HepG2 (cell line): ENCODE results near the gene ARHGAP26. TPM values are rescaled to one million over a fixed set of nuclear protein-coding genes. Genes with fewer than 3 reads are reported as not detected.

Source experiments
- ATM ChIP-seq: fragments of 450-650 bp; IDR thresholded peaks from 2 replicates; pipeline ENCODE4 v1.7.1; 2017; ENCODE audit warnings: mild to moderate bottlenecking, borderline replicate concordance
- CHD4 ChIP-seq: fragments of 200-600 bp; sonication (generic); IDR thresholded peaks from 2 replicates; pipeline ENCODE4 v1.7.0; 2017; ENCODE audit warnings: mild to moderate bottlenecking, low read length, borderline replicate concordance
- GTF2F1 ChIP-seq: fragments of 150-350 bp; IDR thresholded peaks from 2 replicates; pipeline ENCODE4 v1.6.1; 2014; ENCODE audit warnings: low read length
- HIC2 ChIP-seq: sonication (generic); formaldehyde crosslinking; IDR thresholded peaks from 2 replicates; pipeline ENCODE4 v1.9.0; 2022; ENCODE audit warnings: low read depth, missing genetic modification reagents
- HMG20B ChIP-seq: conservative IDR thresholded peaks from 2 replicates; pipeline ENCODE4 v1.6.1; 2016; ENCODE audit warnings: missing genetic modification reagents, missing compliant biosample characterization
- MAF1 ChIP-seq: sonication (generic); formaldehyde crosslinking; IDR thresholded peaks from 2 replicates; pipeline ENCODE4 v1.5.0; 2020; ENCODE audit warnings: missing genetic modification reagents, borderline replicate concordance
- MATR3 ChIP-seq: sonication (generic); formaldehyde crosslinking; IDR thresholded peaks from 2 replicates; pipeline ENCODE4 v1.4.0; 2020; ENCODE audit warnings: missing genetic modification reagents
- NCOR1 ChIP-seq: fragments of 200-600 bp; sonication (generic); IDR thresholded peaks from 2 replicates; pipeline ENCODE4 v1.7.0; 2017; ENCODE audit warnings: antibody characterized with exemption, low read length, borderline replicate concordance
- NR2F6 ChIP-seq, 2 experiments: IDR thresholded peaks; 2 replicates each; pipeline ENCODE4 v1.6.1; 2016; ENCODE audit warnings: antibody characterized with exemption in 1 of 2, mild to moderate bottlenecking in 1 of 2
- PLRG1 ChIP-seq: fragments of 450-650 bp; conservative IDR thresholded peaks from 2 replicates; pipeline ENCODE4 v1.6.1; 2016
- REST ChIP-seq, 2 experiments: IDR thresholded peaks; 2 replicates each; pipeline ENCODE4 v1.6.1; 2011 to 2012; ENCODE audit warnings: low read length in 2 of 2, borderline replicate concordance in 1 of 2, low read depth in 1 of 2, mild to moderate bottlenecking in 1 of 2, moderate library complexity in 1 of 2
- TBP ChIP-seq: sonication (generic); formaldehyde crosslinking; IDR thresholded peaks from 2 replicates; pipeline ENCODE4 v1.5.0; 2020; ENCODE audit warnings: missing genetic modification reagents
- TEAD2 ChIP-seq: sonication (generic); formaldehyde crosslinking; IDR thresholded peaks from 2 replicates; pipeline ENCODE4 v1.9.0; 2021; ENCODE audit warnings: missing genetic modification reagents
- TGIF2 ChIP-seq: IDR thresholded peaks from 2 replicates; pipeline ENCODE4 v1.6.1; 2016; ENCODE audit warnings: control low read depth, missing compliant biosample characterization
- ZNF263 ChIP-seq: sonication (generic); formaldehyde crosslinking; IDR thresholded peaks from 2 replicates; pipeline ENCODE4 v1.4.0; 2020; ENCODE audit warnings: missing genetic modification reagents
- ZNF570 ChIP-seq: sonication (generic); formaldehyde crosslinking; IDR thresholded peaks from 2 replicates; pipeline ENCODE4 v1.4.0; 2020; ENCODE audit warnings: mild to moderate bottlenecking, missing genetic modification reagents, borderline replicate concordance
- ZNF597 ChIP-seq: sonication (generic); formaldehyde crosslinking; IDR thresholded peaks from 2 replicates; pipeline ENCODE4 v1.5.0; 2020; ENCODE audit warnings: missing genetic modification reagents
- ZNF724P ChIP-seq: sonication (generic); formaldehyde crosslinking; IDR thresholded peaks from 2 replicates; pipeline ENCODE4 v1.8.0; 2022; ENCODE audit warnings: missing genetic modification reagents, borderline replicate concordance
- ZNF782 ChIP-seq: sonication (generic); formaldehyde crosslinking; IDR thresholded peaks from 2 replicates; pipeline ENCODE4 v1.4.0; 2020; ENCODE audit warnings: missing genetic modification reagents, mild to moderate bottlenecking, borderline replicate concordance
- ZNF790 ChIP-seq: sonication (generic); formaldehyde crosslinking; IDR thresholded peaks from 2 replicates; pipeline ENCODE4 v1.8.0; 2022; ENCODE audit warnings: missing genetic modification reagents, mild to moderate bottlenecking, borderline replicate concordance
- ZNF816 ChIP-seq: sonication (generic); formaldehyde crosslinking; IDR thresholded peaks from 2 replicates; pipeline ENCODE4 v1.8.0; 2022; ENCODE audit warnings: missing genetic modification reagents, mild to moderate bottlenecking, borderline replicate concordance
- polyA plus RNA-seq, 8 experiments: library from polyadenylated mRNA; depleted of rRNA in 3 of 8; stranded (reverse) in 7 of 8; unstranded in 1 of 8; fragments of >200 nt; fragmentation: Illumina TruSeq in 4 of 8; extraction: Trizol in 4 of 8; gene quantifications; 2 replicates each; pipeline versions ENCODE4 v1.2.1 to v1.2.3, GENCODE V29; 2011 to 2016; ENCODE audit warnings: low read depth in 4 of 8, missing spikeins in 1 of 8, mixed read lengths in 1 of 8; ENCODE audit not compliant: insufficient read depth in 1 of 8
- total RNA-seq, 5 experiments: library from RNA; depleted of rRNA; stranded (reverse); fragments of >200 nt; fragmentation: Illumina TruSeq; extraction: Trizol; gene quantifications; 2 replicates each; pipeline ENCODE4 v1.2.3, GENCODE V29; 2016; ENCODE audit warnings: low read depth in 1 of 5

Gene ARHGAP26
- total and polyA plus RNA-seq, 2 of the 13 experiments (the other 11 are each of a cell fraction or from before 2014, with no cell fraction given), result 9.6 to 18.2 TPM

GRCh38 chr5:142981886-142982820, 212.0 kb downstream of the ARHGAP26 start (continued):
- no peak for TF ChIP-seq ZNF570 (CRISPR knock-in tag)
- 0 out of 2 replicates have a peak, but pooled peaks have one; percentile 63 for TF ChIP-seq CHD4
- TF ChIP-seq TBP (CRISPR knock-in tag), result 0 out of 2 replicates have a peak, but pooled peaks have one; percentile 33
- TF ChIP-seq GTF2F1, result no peak
- no peak; the same call in 1 of the 2 replicates for TF ChIP-seq ZNF782 (CRISPR knock-in tag)
- no peak for TF ChIP-seq MAF1 (CRISPR knock-in tag)
- TF ChIP-seq HIC2, result no peak
- peak; percentile 63; the same call in 1 of the 2 replicates for TF ChIP-seq NCOR1
- TF ChIP-seq PLRG1, result no peak
- TF ChIP-seq REST (IDR thresholded peaks at IDR 0.05; ENCODE audit: borderline replicate concordance in 1 of 2, low read depth in 1 of 2, low read length in 2 of 2), result no peak
- TF ChIP-seq ZNF816 (CRISPR knock-in tag), result peak; percentile 52; the same call in 1 of the 2 replicates
- TF ChIP-seq ATM, result no peak
- TF ChIP-seq ZNF597 (CRISPR knock-in tag), result no peak
- peak; percentile 35; the same call in 1 of the 2 replicates for TF ChIP-seq TGIF2 (CRISPR knock-in tag)
- peak; percentile 53 for TF ChIP-seq NR2F6 (IDR thresholded peaks at IDR 0.05)
- TF ChIP-seq NR2F6 (CRISPR knock-in tag; IDR thresholded peaks at IDR 0.05), result peak; percentile 81
- TF ChIP-seq HMG20B (CRISPR knock-in tag), result 0 out of 2 replicates have a peak, but pooled peaks have one; percentile 51
- TF ChIP-seq ZNF724P (CRISPR knock-in tag), result peak; percentile 65; the same call in 1 of the 2 replicates
- no peak for TF ChIP-seq TEAD2 (CRISPR knock-in tag)
- TF ChIP-seq ZNF790 (CRISPR knock-in tag), result no peak
- no peak for TF ChIP-seq MATR3
- 0 out of 2 replicates have a peak, but pooled peaks have one; percentile 32 for TF ChIP-seq ZNF263 (CRISPR knock-in tag)
